IMR-90 (cell line): ENCODE measurements around the gene PRELID3B. TPM values are rescaled to one million over a fixed set of nuclear protein-coding genes. Genes with fewer than 3 reads are reported as not detected.

ENCODE experiments used
- ATAC-seq: fragments of 200-7000 bp; cut with Tn5 transposase; 2 replicates; pipeline ENCODE4 v1.9.1; 2020; ENCODE audit warnings: low read depth, mild to moderate bottlenecking, moderate library complexity
- BruUV-seq: library from RNA; stranded (reverse); fragments of 400-500 nt; replicated peaks from 2 replicates; lab custom pipeline; 2021; lab: Mats Ljungman, UMichigan
- CTCF ChIA-PET: fragments of 300-600 bp; formaldehyde crosslinking; extraction: SDS; loops from one replicate; lab custom pipeline; 2021; ENCODE audit warnings: antibody characterized with exemption; lab: Yijun Ruan, JAX
- POLR2A ChIA-PET: fragments of 300-600 bp; sonication (Branson Sonifier 250); formaldehyde crosslinking; loops from one replicate; lab custom pipeline; 2022; ENCODE audit warnings: antibody characterized with exemption; ENCODE audit not compliant: unreplicated experiment; lab: Charles Lee
- DNase-seq: peaks from one replicate; pipeline ENCODE4 v3.0.0; 2013
- H2AFZ ChIP-seq: replicated peaks from 2 replicates; pipeline ENCODE3; 2013; ENCODE audit warnings: low read length, mild to moderate bottlenecking; ENCODE audit not compliant: poor library complexity
- H2AK5ac ChIP-seq: 2 replicates; pipeline ENCODE4 v1.6.1; 2013; ENCODE audit warnings: low read depth, low read length, inconsistent platforms
- H2AK9ac ChIP-seq: replicated peaks from 2 replicates; pipeline ENCODE3; 2013; ENCODE audit warnings: mild to moderate bottlenecking, low read depth, low read length, moderate library complexity; ENCODE audit not compliant: poor library complexity
- H2BK120ac ChIP-seq: 2 replicates; pipeline ENCODE4 v1.6.1; 2013; ENCODE audit warnings: low read depth, low read length, inconsistent platforms
- H2BK15ac ChIP-seq: 3 replicates; pipeline ENCODE4 v1.6.1; 2013; ENCODE audit warnings: low read depth, low read length, inconsistent platforms
- H2BK20ac ChIP-seq: 2 replicates; pipeline ENCODE4 v1.6.1; 2013; ENCODE audit warnings: low read depth, mild to moderate bottlenecking, inconsistent platforms, low read length, moderate library complexity
- H2BK5ac ChIP-seq: 2 replicates; pipeline ENCODE4 v1.6.1; 2013; ENCODE audit warnings: mild to moderate bottlenecking, low read depth, low read length, inconsistent platforms; ENCODE audit not compliant: poor library complexity, severe bottlenecking
- H3K14ac ChIP-seq: replicated peaks from 2 replicates; pipeline ENCODE4 v1.6.1; 2013; ENCODE audit warnings: low read depth, low read length, inconsistent platforms
- H3K18ac ChIP-seq: 2 replicates; pipeline ENCODE4 v1.6.1; 2013; ENCODE audit warnings: low read depth, low read length, control low read depth
- H3K23ac ChIP-seq: 2 replicates; pipeline ENCODE4 v1.6.1; 2013; ENCODE audit warnings: low read depth, low read length, inconsistent platforms
- H3K27ac ChIP-seq: 2 replicates; pipeline ENCODE4 v1.5.1; 2013; ENCODE audit warnings: mild to moderate bottlenecking, control low read depth, low read length; ENCODE audit not compliant: insufficient read depth
- H3K27me3 ChIP-seq: 2 replicates; pipeline ENCODE4 v1.6.1; 2013; ENCODE audit warnings: low read length; ENCODE audit not compliant: control insufficient read depth, insufficient read depth
- H3K36me3 ChIP-seq: 2 replicates; pipeline ENCODE4 v1.6.1; 2013; ENCODE audit warnings: low read length, mixed read lengths; ENCODE audit not compliant: control insufficient read depth, insufficient read depth
- H3K4ac ChIP-seq: 2 replicates; pipeline ENCODE4 v1.6.1; 2013; ENCODE audit warnings: low read depth, low read length, inconsistent platforms
- H3K4me1 ChIP-seq: 2 replicates; pipeline ENCODE4 v1.6.1; 2013; ENCODE audit warnings: low read length, mixed read lengths; ENCODE audit not compliant: control insufficient read depth, insufficient read depth
- H3K4me2 ChIP-seq: 2 replicates; pipeline ENCODE4 v1.6.1; 2013; ENCODE audit warnings: low read depth, mild to moderate bottlenecking, control low read depth, low read length, moderate library complexity
- H3K4me3 ChIP-seq: 2 replicates; pipeline ENCODE4 v1.5.1; 2013; ENCODE audit warnings: low read depth, mild to moderate bottlenecking, control low read depth, low read length, moderate library complexity; ENCODE audit not compliant: insufficient read depth
- H3K56ac ChIP-seq: 2 replicates; pipeline ENCODE4 v1.6.1; 2013; ENCODE audit warnings: low read length, inconsistent platforms; ENCODE audit not compliant: insufficient read depth; ENCODE audit errors: extremely low read depth
- H3K79me1 ChIP-seq, 2 experiments: 2 replicates each; pipeline ENCODE4 v1.6.1; 2013; ENCODE audit warnings: low read length in 2 of 2, inconsistent platforms in 1 of 2, low read depth in 1 of 2
- H3K9ac ChIP-seq: 2 replicates; pipeline ENCODE4 v1.6.1; 2013; ENCODE audit warnings: low read depth, low read length, control low read depth
- H3K9me1 ChIP-seq: 2 replicates; pipeline ENCODE4 v1.6.1; 2013; ENCODE audit warnings: low read length, inconsistent platforms; ENCODE audit not compliant: insufficient read depth
- H3K9me3 ChIP-seq: 2 replicates; pipeline ENCODE4 v1.6.1; 2013; ENCODE audit warnings: low read length; ENCODE audit not compliant: control insufficient read depth, insufficient read depth
- H4K20me1 ChIP-seq: 2 replicates; pipeline ENCODE4 v1.6.1; 2013; ENCODE audit warnings: low read length, inconsistent platforms; ENCODE audit not compliant: insufficient read depth
- H4K5ac ChIP-seq: 2 replicates; pipeline ENCODE4 v1.6.1; 2013; ENCODE audit warnings: mild to moderate bottlenecking, low read depth, low read length, control low read depth
- H4K8ac ChIP-seq, 2 experiments: 2 replicates each; pipeline ENCODE4 v1.6.1; 2013; ENCODE audit warnings: low read depth in 2 of 2, low read length in 2 of 2, control low read depth in 1 of 2, inconsistent platforms in 1 of 2
- H4K91ac ChIP-seq: 2 replicates; pipeline ENCODE4 v1.6.1; 2013; ENCODE audit warnings: low read depth, low read length, inconsistent platforms; ENCODE audit not compliant: insufficient read depth
- BHLHE40 ChIP-seq: fragments of 150-350 bp; IDR thresholded peaks from 2 replicates; pipeline ENCODE4 v1.6.1; 2016; ENCODE audit warnings: mild to moderate bottlenecking, low read depth, low read length
- CEBPB ChIP-seq: IDR thresholded peaks from 2 replicates; pipeline ENCODE4 v1.6.1; 2012; ENCODE audit warnings: low read depth, low read length, improper control_type of control experiment
- CHD1 ChIP-seq: IDR thresholded peaks from 2 replicates; pipeline ENCODE4 v1.6.1; 2012; ENCODE audit warnings: low read depth, low read length, improper control_type of control experiment
- FOS ChIP-seq: fragments of 150-350 bp; IDR thresholded peaks from 2 replicates; pipeline ENCODE4 v1.6.1; 2016; ENCODE audit warnings: low read depth, low read length
- MAFK ChIP-seq: IDR thresholded peaks from 2 replicates; pipeline ENCODE4 v1.6.1; 2012; ENCODE audit warnings: low read depth, low read length, improper control_type of control experiment
- MAZ ChIP-seq: IDR thresholded peaks from 2 replicates; pipeline ENCODE4 v1.6.1; 2012; ENCODE audit warnings: low read depth, mild to moderate bottlenecking, low read length, improper control_type of control experiment, moderate library complexity, borderline replicate concordance
- MXI1 ChIP-seq: IDR thresholded peaks from 2 replicates; pipeline ENCODE4 v1.6.1; 2012; ENCODE audit warnings: low read depth, mild to moderate bottlenecking, low read length, moderate library complexity, borderline replicate concordance
- NFE2L2 ChIP-seq: fragments of 150-350 bp; IDR thresholded peaks from 2 replicates; pipeline ENCODE4 v1.6.1; 2016; ENCODE audit warnings: low read depth, mild to moderate bottlenecking, low read length
- POLR2A ChIP-seq: IDR thresholded peaks from 2 replicates; pipeline ENCODE4 v1.6.1; 2012; ENCODE audit warnings: mild to moderate bottlenecking, low read depth, low read length
- RAD21 ChIP-seq: IDR thresholded peaks from 2 replicates; pipeline ENCODE4 v1.6.1; 2012; ENCODE audit warnings: low read length, improper control_type of control experiment
- RCOR1 ChIP-seq: IDR thresholded peaks from 2 replicates; pipeline ENCODE4 v1.6.1; 2012; ENCODE audit warnings: mild to moderate bottlenecking, low read length, improper control_type of control experiment; ENCODE audit not compliant: insufficient replicate concordance
- RFX5 ChIP-seq: IDR thresholded peaks from 2 replicates; pipeline ENCODE4 v1.8.0; 2012; ENCODE audit warnings: low read depth, mild to moderate bottlenecking, low read length, moderate library complexity
- SMC3 ChIP-seq: fragments of 150-350 bp; IDR thresholded peaks from 2 replicates; pipeline ENCODE4 v1.6.1; 2016; ENCODE audit warnings: low read depth, mild to moderate bottlenecking, antibody characterized with exemption, low read length, moderate library complexity
- WGBS, 2 experiments: methylation state at CpG; one replicate each; pipeline versions ENCODE4 v1.1.5 to v1.1.7; 2013; ENCODE audit warnings: missing lambda C conversion rate in 2 of 2; ENCODE audit not compliant: insufficient read length in 1 of 2; ENCODE audit errors: extremely low coverage in 2 of 2; 5-methylcytosine and 5-hydroxymethylcytosine counted together
- dilution Hi-C: fragments of 300-500 bp; cut with HindIII; formaldehyde crosslinking; loops from one replicate; pipeline ENCODE4 v1.14.3; 2018; ENCODE audit warnings: low sequenced_read_pairs; ENCODE audit not compliant: unreplicated experiment
- in situ Hi-C: fragments of 300-500 bp; cut with MboI; formaldehyde crosslinking; loops from 3 replicates; pipeline ENCODE4 v1.14.3; 2019; ENCODE audit warnings: low sequenced_read_pairs, inconsistent platforms, mixed read lengths
- intact Hi-C: fragments of 100-400 bp; cut with micrococcal nuclease; formaldehyde crosslinking; loops from 2 replicates; pipeline ENCODE4 v1.10.0; 2022
- polyA plus RNA-seq, 3 experiments: library from polyadenylated mRNA; depleted of rRNA; stranded (reverse); fragments of >200 nt; gene quantifications; 2 replicates each; pipeline ENCODE4 v1.2.3, GENCODE V29; 2012; ENCODE audit warnings: low replicate concordance in 1 of 3
- total RNA-seq: library from RNA; depleted of rRNA; stranded (reverse); fragments of >200 nt; gene quantifications from 2 replicates; pipeline ENCODE4 v1.2.3, GENCODE V29; 2012
- TF ChIP-seq, protein P1 (sequence below): fragments of 150-350 bp; IDR thresholded peaks from 2 replicates; pipeline ENCODE4 v1.6.1; 2016; ENCODE audit warnings: low read depth, mild to moderate bottlenecking, low read length, moderate library complexity, borderline replicate concordance
- TF ChIP-seq, protein P2 (sequence below): fragments of 150-350 bp; IDR thresholded peaks from 2 replicates; pipeline ENCODE4 v1.6.1; 2017; ENCODE audit warnings: mild to moderate bottlenecking, antibody characterized with exemption, low read length, low read depth

Gene PRELID3B
- total and polyA plus RNA-seq, 2 of the 4 experiments (the other 2 are of a cell fraction) = 24.8 to 41.9 TPM

DNA sequence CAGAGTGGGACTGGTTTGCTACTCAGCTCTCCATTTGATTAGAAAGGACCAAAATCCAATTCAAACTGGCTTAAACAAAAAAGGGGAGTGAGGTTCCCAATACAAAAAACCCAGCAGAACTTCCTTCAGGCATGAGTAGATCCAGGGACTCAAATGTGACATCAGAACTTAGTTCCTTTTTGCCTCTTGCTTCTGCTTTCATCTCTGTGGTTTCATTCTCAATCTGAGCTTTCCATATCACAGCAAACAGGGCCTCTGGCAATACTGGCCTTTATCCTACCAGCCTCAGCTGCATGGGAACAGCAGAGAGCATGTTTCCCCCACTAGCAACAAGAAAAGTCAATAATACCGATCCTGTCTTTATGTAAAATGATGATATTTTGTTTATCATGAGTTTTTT lies 28.6 kb upstream of the PRELID3B start:
- dilution Hi-C loops = no loop called here
- no TSS peak for BruUV-seq

More for the DNA sequence above, 28.6 kb upstream of the PRELID3B start:
- CTCF ChIA-PET = interaction anchor here (1.1 kb wide), 1 partner anchor 16 kb away, joined by 6 read pairs; no protein-coding TSS in a partner anchor
- TF ChIP-seq RAD21 (no peak), BHLHE40 (no peak), RCOR1 (no peak), MAFK (no peak), RFX5 (no peak), CEBPB (no peak), FOS (no peak), MXI1 (no peak), MAZ (no peak), POLR2A (no peak), SMC3 (no peak), NFE2L2 (no peak), CHD1 (no peak)
- TF ChIP-seq, protein P1, sequence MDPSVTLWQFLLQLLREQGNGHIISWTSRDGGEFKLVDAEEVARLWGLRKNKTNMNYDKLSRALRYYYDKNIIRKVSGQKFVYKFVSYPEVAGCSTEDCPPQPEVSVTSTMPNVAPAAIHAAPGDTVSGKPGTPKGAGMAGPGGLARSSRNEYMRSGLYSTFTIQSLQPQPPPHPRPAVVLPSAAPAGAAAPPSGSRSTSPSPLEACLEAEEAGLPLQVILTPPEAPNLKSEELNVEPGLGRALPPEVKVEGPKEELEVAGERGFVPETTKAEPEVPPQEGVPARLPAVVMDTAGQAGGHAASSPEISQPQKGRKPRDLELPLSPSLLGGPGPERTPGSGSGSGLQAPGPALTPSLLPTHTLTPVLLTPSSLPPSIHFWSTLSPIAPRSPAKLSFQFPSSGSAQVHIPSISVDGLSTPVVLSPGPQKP = no peak
- TF ChIP-seq, protein P2, sequence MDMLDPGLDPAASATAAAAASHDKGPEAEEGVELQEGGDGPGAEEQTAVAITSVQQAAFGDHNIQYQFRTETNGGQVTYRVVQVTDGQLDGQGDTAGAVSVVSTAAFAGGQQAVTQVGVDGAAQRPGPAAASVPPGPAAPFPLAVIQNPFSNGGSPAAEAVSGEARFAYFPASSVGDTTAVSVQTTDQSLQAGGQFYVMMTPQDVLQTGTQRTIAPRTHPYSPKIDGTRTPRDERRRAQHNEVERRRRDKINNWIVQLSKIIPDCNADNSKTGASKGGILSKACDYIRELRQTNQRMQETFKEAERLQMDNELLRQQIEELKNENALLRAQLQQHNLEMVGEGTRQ = no peak
- ATAC-seq = no peak
- H3K18ac ChIP-seq = no peak overlapping the region
- WGBS, 2 experiments = no CpG with 5 or more reads among the region's 1 CpG
- no peak overlapping the region for H2BK15ac ChIP-seq
- H3K9ac ChIP-seq = no peak overlapping the region
- no peak overlapping the region for H4K91ac ChIP-seq
- H3K56ac ChIP-seq = no peak overlapping the region
- no peaks in the 10 kb centered on the region for H3K79me1 ChIP-seq
- in situ Hi-C loops = no loop called here
- no peaks in the 10 kb centered on the region for H3K9me3 ChIP-seq
- H3K23ac ChIP-seq = no peak overlapping the region
- no peak overlapping the region for H2AK5ac ChIP-seq
- intact Hi-C loops = no loop called here
- no peak overlapping the region for H2BK120ac ChIP-seq
- no peak overlapping the region for H2BK20ac ChIP-seq
- H3K9me1 ChIP-seq = no peaks in the 10 kb centered on the region
- no peak overlapping the region for H3K27ac ChIP-seq
- H3K4me2 ChIP-seq = no peak overlapping the region
- POLR2A ChIA-PET = no interaction called here
- no peak overlapping the region for H3K4ac ChIP-seq
- no peak overlapping the region for H4K5ac ChIP-seq
- no peak overlapping the region for H3K4me3 ChIP-seq
- H3K36me3 ChIP-seq = no peaks in the 10 kb centered on the region
- H4K8ac ChIP-seq = no peak overlapping the region
- peaks cover 25% of the 10 kb centered on the region for H3K27me3 ChIP-seq
- no peaks in the 10 kb centered on the region for H4K20me1 ChIP-seq
- no peak overlapping the region for H2AFZ ChIP-seq
- no peak for DNase-seq
- no peak overlapping the region for H2AK9ac ChIP-seq
- H3K4me1 ChIP-seq = no peaks in the 10 kb centered on the region
- H2BK5ac ChIP-seq = no peak overlapping the region
- H3K14ac ChIP-seq = no peak overlapping the region
